Measurements from ENCODE around the gene RB1.

Gene RB1

GRCh38 chr13:48429886-48430285 is 126.3 kb downstream of the RB1 start:
- no peak for TF ChIP-seq GATA3 (IDR thresholded peaks at IDR 0.05; ENCODE audit: low read depth, low read length)
- no peak for TF ChIP-seq GATA2 (IDR thresholded peaks at IDR 0.05; ENCODE audit: low read depth, low read length)

DNA sequence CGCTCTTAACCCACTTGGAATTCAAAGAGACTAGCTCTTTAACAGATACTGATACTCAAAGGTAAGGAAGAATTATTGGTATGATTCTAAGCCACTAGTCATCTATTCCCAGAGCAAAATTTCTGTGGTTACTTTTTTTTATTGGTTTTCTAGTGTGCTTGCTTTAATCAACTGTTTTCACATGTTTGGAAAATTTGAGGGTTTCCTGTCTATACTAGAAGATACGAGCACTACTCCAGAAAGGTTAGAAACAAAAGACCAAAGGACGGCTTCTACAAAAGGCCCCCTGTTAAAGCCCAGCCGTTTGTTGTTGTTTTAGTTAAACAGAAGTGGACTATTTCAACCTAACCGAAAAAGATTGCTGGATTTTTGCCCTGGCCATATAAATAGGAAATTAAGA is 127.9 kb downstream of the RB1 start:
- TF ChIP-seq GATA2 (IDR thresholded peaks at IDR 0.05; ENCODE audit: low read depth, low read length) (no peak), GATA3 (IDR thresholded peaks at IDR 0.05; ENCODE audit: low read depth, low read length) (no peak)

DNA sequence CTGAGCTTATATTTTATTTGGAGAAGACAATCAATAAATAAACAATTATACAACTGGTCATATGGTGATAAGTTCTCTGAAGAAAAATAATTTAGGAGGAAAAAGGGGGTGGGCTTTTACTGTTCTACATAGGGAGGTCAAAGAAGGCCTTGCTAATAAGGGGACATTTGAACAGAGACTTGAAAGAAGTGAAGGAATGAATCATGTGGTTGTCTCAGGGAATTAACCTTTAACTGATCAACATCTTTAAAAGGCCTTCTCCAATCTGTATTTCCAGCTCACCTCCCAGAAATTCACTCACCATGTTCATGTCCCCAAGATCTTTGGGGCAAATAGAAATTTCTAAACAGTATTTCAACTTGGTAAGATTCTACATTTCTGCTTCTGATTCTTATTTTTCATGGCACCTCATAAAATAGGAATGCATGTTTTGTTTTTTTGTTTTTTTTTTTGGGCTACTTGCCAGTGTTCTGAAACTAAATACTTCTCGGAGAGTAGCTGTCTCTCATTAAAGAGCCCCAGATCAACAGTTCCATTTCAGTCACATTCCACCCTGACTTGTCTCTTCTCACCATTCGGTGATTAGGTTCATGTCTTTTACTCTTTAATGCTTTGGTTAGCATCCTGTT is 128.6 kb downstream of the RB1 start:
- TF ChIP-seq GATA3 (IDR thresholded peaks at IDR 0.05; ENCODE audit: low read depth, low read length) (no peak), GATA2 (IDR thresholded peaks at IDR 0.05; ENCODE audit: low read depth, low read length) (no peak)

DNA sequence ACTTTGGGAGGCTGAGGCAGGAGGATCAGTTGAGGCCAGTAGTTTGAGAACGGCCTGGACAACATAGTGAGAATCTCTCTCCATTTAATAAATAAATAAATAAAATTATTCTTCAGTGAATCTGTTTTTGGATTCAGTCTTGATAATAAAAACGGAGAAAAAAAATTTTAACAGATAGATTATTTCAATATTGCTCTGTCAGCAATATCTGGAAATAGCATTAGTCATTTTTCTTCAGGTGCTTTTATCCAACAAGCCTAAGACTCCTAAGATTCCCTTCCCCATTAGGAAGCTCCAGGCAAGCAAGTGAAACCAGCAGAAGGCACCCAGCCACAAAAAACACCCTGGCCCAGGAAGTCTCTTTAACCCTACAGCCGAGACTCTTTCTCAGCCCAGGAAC is 130.6 kb downstream of the RB1 start:
- TF ChIP-seq GATA3 (IDR thresholded peaks at IDR 0.05; ENCODE audit: low read depth, low read length) (no peak), GATA2 (IDR thresholded peaks at IDR 0.05; ENCODE audit: low read depth, low read length) (no peak)

DNA sequence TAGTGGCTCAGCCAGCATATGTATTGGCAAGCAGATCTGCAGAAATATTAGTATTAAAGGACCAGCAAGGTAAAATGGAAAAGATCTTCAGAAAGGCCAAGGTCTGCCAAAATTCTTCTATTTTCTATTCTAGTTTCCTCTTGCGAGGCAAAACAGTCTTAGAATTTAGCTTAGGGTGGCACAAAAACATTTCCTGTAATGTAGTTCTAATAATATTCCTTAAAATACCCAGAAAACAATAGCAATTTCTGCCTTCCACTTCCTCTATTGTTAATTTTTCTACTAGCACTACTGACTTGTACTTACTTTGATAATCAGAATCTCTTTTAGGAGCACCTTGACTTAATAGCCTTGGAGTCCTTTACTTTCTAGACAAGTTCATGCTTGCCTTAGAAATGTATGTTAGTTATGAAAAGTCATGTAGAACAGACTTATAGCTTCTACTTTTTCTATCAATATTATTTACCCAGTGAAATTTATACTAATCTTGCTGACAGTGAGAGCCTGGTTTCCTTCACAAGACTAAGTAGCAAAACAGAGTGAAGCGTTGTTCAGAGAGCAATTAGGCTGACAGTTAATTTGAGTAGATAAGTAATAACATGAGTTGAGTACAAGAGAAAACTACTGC is 133.2 kb downstream of the RB1 start:
- TF ChIP-seq GATA2 (IDR thresholded peaks at IDR 0.05; ENCODE audit: low read depth, low read length), result no peak

GRCh38 chr13:48437371-48437770 is 133.8 kb downstream of the RB1 start:
- no peak for TF ChIP-seq GATA3 (IDR thresholded peaks at IDR 0.05; ENCODE audit: low read depth, low read length)

DNA sequence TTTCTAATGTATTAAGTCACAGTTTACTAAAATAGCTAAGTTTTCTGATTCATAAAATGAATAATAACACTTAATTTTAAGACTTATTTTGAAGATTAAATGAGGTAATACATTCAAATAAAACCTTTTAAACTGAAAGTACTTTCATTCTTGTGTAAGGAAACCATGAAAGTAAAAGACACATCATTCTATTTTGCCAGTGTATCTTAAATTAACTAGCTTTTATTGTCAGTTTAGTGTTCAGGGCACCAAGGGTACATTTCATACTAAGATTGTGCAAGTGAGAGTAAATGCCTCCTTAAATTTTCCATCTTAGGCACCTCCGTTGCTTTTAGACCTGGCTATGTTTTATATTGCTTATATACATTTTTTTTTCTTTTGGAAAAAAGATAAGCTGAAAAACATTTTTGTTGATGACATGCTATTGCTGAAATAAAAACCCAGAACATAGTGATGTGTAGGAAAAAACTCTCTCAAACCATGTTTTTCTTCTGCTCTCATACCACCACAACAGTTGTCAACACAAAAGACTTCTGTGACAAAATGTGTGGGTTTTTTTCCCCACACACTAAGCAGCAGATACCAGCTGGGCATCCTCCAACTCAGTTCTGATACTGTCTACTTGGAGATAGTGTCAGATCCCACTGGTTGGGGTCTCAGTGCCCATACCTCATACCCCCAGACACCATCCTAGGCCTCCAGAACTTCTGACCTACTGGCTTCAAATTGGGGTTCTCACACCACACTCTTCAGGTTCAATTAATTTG is 140.1 kb downstream of the RB1 start:
- TF ChIP-seq GATA3 (IDR thresholded peaks at IDR 0.05; ENCODE audit: low read depth, low read length), result no peak
- TF ChIP-seq GATA2 (IDR thresholded peaks at IDR 0.05; ENCODE audit: low read depth, low read length), result no peak

GRCh38 chr13:48446464-48446863 is 142.9 kb downstream of the RB1 start:
- TF ChIP-seq GATA3 (IDR thresholded peaks at IDR 0.05; ENCODE audit: low read depth, low read length) (no peak), GATA2 (IDR thresholded peaks at IDR 0.05; ENCODE audit: low read depth, low read length) (no peak)

DNA sequence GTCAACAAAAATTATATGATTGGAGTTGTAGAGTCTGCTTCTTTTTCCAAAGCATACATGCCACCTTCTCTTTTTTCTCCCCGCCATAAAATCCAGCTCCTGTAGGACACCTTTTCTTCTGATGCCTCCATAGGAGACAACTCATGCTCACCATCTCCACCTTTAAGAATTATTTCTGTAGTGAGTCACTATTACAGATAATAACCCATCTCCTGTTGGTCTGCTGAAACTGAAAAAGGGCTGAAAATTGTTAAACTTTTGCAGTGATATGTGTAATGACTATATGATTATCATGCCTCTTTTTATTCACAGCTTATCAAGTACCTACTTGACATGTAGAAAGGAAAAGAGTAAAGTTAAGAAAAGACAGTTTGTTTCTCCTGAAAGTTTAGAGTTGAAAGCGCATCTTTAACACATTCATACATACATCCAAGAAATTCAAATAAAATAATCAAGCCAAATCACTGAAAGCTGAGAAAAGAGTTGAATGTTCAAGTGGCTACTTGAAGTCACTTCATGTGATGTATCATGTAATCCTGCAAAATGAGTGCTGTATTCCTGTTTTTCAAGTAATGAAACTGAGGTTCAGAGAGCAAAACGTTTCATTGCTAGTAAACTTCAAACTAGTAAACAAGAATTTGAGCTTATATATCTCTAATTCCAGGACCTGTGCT is 144.9 kb downstream of the RB1 start:
- TF ChIP-seq GATA3 (IDR thresholded peaks at IDR 0.05; ENCODE audit: low read depth, low read length) (no peak), GATA2 (IDR thresholded peaks at IDR 0.05; ENCODE audit: low read depth, low read length) (no peak)

GRCh38 chr13:48448959-48449614 is 145.5 kb downstream of the RB1 start:
- TF ChIP-seq GATA2 (IDR thresholded peaks at IDR 0.05; ENCODE audit: low read depth, low read length), result no peak
- no peak for TF ChIP-seq GATA3 (IDR thresholded peaks at IDR 0.05; ENCODE audit: low read depth, low read length)

GRCh38 chr13:48449656-48450055 is 146.1 kb downstream of the RB1 start:
- TF ChIP-seq GATA3 (IDR thresholded peaks at IDR 0.05; ENCODE audit: low read depth, low read length) (no peak), GATA2 (IDR thresholded peaks at IDR 0.05; ENCODE audit: low read depth, low read length) (no peak)

GRCh38 chr13:48456546-48456945 is 153.0 kb downstream of the RB1 start:
- no peak for TF ChIP-seq GATA3 (IDR thresholded peaks at IDR 0.05; ENCODE audit: low read depth, low read length)
- no peak for TF ChIP-seq GATA2 (IDR thresholded peaks at IDR 0.05; ENCODE audit: low read depth, low read length)

DNA sequence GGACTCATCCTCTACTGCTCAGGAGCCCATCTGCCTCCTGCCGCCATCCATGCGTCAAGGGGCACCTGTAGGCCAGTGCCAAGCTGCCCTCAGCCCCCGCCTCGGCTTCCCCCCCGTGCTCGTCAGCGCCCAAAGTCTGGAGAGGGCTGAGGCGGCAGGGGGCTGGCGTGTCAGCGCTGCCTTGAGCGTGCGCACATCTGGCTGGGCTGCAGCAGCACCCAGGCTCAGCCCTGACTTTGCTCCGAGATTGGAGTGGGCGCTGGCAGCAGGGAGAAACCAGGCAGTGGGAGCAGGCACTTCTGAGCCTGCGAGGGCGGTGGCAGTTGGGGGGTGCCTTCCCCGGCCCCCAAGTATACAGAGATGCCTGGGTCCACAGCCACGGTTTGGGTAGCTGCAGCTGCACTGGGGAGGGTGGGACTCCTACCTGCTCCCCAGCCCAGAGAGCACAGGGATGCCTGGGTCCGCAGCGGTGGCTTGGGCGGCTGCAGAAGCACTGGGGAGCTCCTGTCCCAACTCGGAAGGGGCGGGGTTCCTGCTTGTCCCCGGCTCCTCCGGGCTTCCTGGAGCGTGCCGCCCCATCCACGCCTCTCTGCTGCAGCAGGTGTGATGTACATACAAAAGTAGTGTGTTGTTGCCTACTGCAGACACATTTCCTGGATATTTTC is 154.2 kb downstream of the RB1 start:
- TF ChIP-seq GATA3 (IDR thresholded peaks at IDR 0.05; ENCODE audit: low read depth, low read length), result no peak
- no peak for TF ChIP-seq GATA2 (IDR thresholded peaks at IDR 0.05; ENCODE audit: low read depth, low read length)

DNA sequence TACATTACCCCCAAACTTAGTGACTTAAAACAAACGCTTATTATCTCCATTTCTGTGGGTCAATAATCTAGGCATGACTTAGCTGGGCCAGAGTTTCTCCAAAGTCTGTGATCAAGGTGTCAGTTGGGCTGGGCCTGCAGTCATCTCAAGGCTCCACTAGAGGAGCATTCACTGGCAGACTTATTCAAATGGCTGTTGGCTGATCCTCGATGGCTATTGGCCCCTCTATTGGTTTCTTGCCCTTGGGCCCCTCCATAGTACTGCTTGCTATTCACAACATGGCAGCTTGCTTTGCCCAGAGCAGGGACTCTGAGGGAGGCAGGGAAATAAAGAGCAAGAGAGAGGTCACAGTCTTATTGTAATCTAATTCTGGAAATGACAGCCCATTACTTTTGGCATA is 171.7 kb downstream of the RB1 start:
- TF ChIP-seq GATA2 (IDR thresholded peaks at IDR 0.05; ENCODE audit: low read depth, low read length) (no peak), GATA3 (IDR thresholded peaks at IDR 0.05; ENCODE audit: low read depth, low read length) (no peak)
